HCT116 (cell line): Measurements from ENCODE around the gene RPTOR. TPM values are rescaled to one million over a fixed set of nuclear protein-coding genes. Genes with fewer than 3 reads are reported as not detected.

ENCODE experiments used
- ATAC-seq: fragments of 200-7000 bp; cut with Tn5 transposase; 2 replicates; pipeline ENCODE4 v1.9.1; 2020; ENCODE audit warnings: mild to moderate bottlenecking, moderate library complexity
- BruUV-seq: library from RNA; stranded (reverse); fragments of 400-500 nt; replicated peaks from 2 replicates; lab custom pipeline; 2021; lab: Mats Ljungman, UMichigan
- CTCF ChIA-PET: fragments of 300-600 bp; sonication (Branson Sonifier 250); formaldehyde crosslinking; loops from one replicate; lab custom pipeline; 2021; ENCODE audit warnings: antibody characterized with exemption; lab: Charles Lee
- POLR2A ChIA-PET: fragments of 300-600, 350-600 bp; sonication (Branson Sonifier 250); formaldehyde crosslinking; loops from one replicate; lab custom pipeline; 2021; ENCODE audit warnings: antibody characterized with exemption; lab: Charles Lee
- RAD21 ChIA-PET, 2 experiments: fragments of 300-600 bp; sonication (Branson Sonifier 250); formaldehyde crosslinking; loops; one replicate each; lab custom pipeline; 2023; ENCODE audit warnings: low total read pairs in 2 of 2; ENCODE audit not compliant: uncharacterized antibody in 2 of 2, unreplicated experiment in 2 of 2, low non-redundant PET in 1 of 2; lab: Charles Lee
- DNase-seq: peaks from one replicate; pipeline ENCODE4 v3.0.0-alpha.2; 2010; ENCODE audit warnings: low read depth, low spot score
- H2AFZ ChIP-seq: fragments of 200-600 bp; shearing (Covaris generic), sonication (generic); 2 replicates; pipeline ENCODE4 v1.6.1; 2017; ENCODE audit warnings: low read depth, mixed run types, mixed read lengths, antibody characterized with exemption, low read length; ENCODE audit not compliant: poor library complexity, severe bottlenecking
- H3K27ac ChIP-seq: 2 replicates; pipeline ENCODE4 v1.5.1; 2012; ENCODE audit warnings: low read depth, low read length
- H3K27me3 ChIP-seq: fragments of 200-600 bp; sonication (generic); 2 replicates; pipeline ENCODE4 v1.6.1; 2016; ENCODE audit warnings: mixed run types, low read length, mixed read lengths; ENCODE audit not compliant: insufficient read depth
- H3K36me3 ChIP-seq, 2 experiments: fragments of 200-500 bp in 1 of 2; fragments of 200-600 bp in 1 of 2; sonication (Bioruptor generic) in 1 of 2; sonication (generic) in 1 of 2; 2 replicates each; pipeline versions ENCODE4 v1.5.1 to v1.6.1; 2014 to 2016; ENCODE audit warnings: low read length in 2 of 2, inconsistent platforms in 1 of 2, mixed read lengths in 1 of 2, mixed run types in 1 of 2; ENCODE audit not compliant: insufficient read depth in 2 of 2, control insufficient read depth in 1 of 2
- H3K4me1 ChIP-seq, 2 experiments: fragments of 200-600 bp in 1 of 2; sonication (generic) in 1 of 2; 2 replicates each; pipeline versions ENCODE4 v1.5.1 to v1.6.1; 2012 to 2017; ENCODE audit warnings: low read length in 2 of 2, inconsistent platforms in 1 of 2, mild to moderate bottlenecking in 1 of 2, mixed read lengths in 1 of 2, mixed run types in 1 of 2, moderate library complexity in 1 of 2; ENCODE audit not compliant: insufficient read depth in 2 of 2, control insufficient read depth in 1 of 2
- H3K4me2 ChIP-seq: fragments of 200-600 bp; sonication (generic); 2 replicates; pipeline ENCODE4 v1.6.1; 2017; ENCODE audit warnings: mixed run types, low read length, mixed read lengths
- H3K4me3 ChIP-seq, 2 experiments: fragments of 200-600 bp in 1 of 2; sonication (generic) in 1 of 2; replicated peaks in 1 of 2; 2 replicates each; pipeline ENCODE4 v1.5.1; 2011 to 2016; ENCODE audit warnings: low read length in 2 of 2, control low read depth in 1 of 2, low read depth in 1 of 2, mild to moderate bottlenecking in 1 of 2, mixed read lengths in 1 of 2, mixed run types in 1 of 2
- H3K79me2 ChIP-seq: fragments of 200-600 bp; sonication (generic); 2 replicates; pipeline ENCODE4 v1.6.1; 2017; ENCODE audit warnings: mild to moderate bottlenecking, mixed run types, low read length, moderate library complexity, mixed read lengths; ENCODE audit not compliant: insufficient read depth
- H3K9ac ChIP-seq: fragments of 200-600 bp; sonication (generic); 2 replicates; pipeline ENCODE4 v1.6.1; 2016; ENCODE audit warnings: low read length, mixed read lengths
- H3K9me2 ChIP-seq: fragments of 200-600 bp; sonication (generic), shearing (Covaris generic); 2 replicates; pipeline ENCODE4 v1.6.1; 2017; ENCODE audit warnings: mixed run types, mild to moderate bottlenecking, moderate library complexity; ENCODE audit not compliant: insufficient read depth
- H3K9me3 ChIP-seq, 2 experiments: fragments of 200-500 bp in 1 of 2; fragments of 200-600 bp in 1 of 2; sonication (Bioruptor generic) in 1 of 2; sonication (generic) in 1 of 2; 2 replicates each; pipeline ENCODE4 v1.6.1; 2014 to 2017; ENCODE audit warnings: low read length in 2 of 2, mixed read lengths in 2 of 2, inconsistent platforms in 1 of 2, low read depth in 1 of 2, mild to moderate bottlenecking in 1 of 2, mixed run types in 1 of 2, moderate library complexity in 1 of 2; ENCODE audit not compliant: control insufficient read depth in 1 of 2, insufficient read depth in 1 of 2
- H4K20me1 ChIP-seq: fragments of 200-600 bp; sonication (generic), shearing (Covaris generic); 2 replicates; pipeline ENCODE4 v1.6.1; 2017; ENCODE audit warnings: mixed run types, mild to moderate bottlenecking, moderate library complexity; ENCODE audit not compliant: insufficient read depth
- CEBPB ChIP-seq: IDR thresholded peaks from 2 replicates; pipeline ENCODE4 v1.6.1; 2012; ENCODE audit warnings: low read depth
- CTCF ChIP-seq, 3 experiments: fragments of 200-600 bp in 1 of 3; sonication (generic) in 1 of 3; IDR thresholded peaks in 2 of 3; conservative IDR thresholded peaks in 1 of 3; 2 replicates each; pipeline ENCODE4 v1.5.1; 2012 to 2017; ENCODE audit warnings: low read depth in 2 of 3, low read length in 2 of 3, antibody characterized with exemption in 1 of 3, borderline replicate concordance in 1 of 3, control low read depth in 1 of 3, mild to moderate bottlenecking in 1 of 3, mixed read lengths in 1 of 3, mixed run types in 1 of 3, moderate library complexity in 1 of 3; ENCODE audit not compliant: insufficient read depth in 1 of 3
- EGR1 ChIP-seq: IDR thresholded peaks from 2 replicates; pipeline ENCODE4 v1.6.1; 2012; ENCODE audit warnings: low read depth
- ELF1 ChIP-seq: IDR thresholded peaks from 2 replicates; pipeline ENCODE4 v1.6.1; 2012; ENCODE audit warnings: low read depth, borderline replicate concordance
- EZH2 ChIP-seq: fragments of 200-600 bp; sonication (generic); IDR thresholded peaks from 2 replicates; pipeline ENCODE4 v1.6.1; 2017; ENCODE audit warnings: antibody characterized with exemption, mixed run types
- FOSL1 ChIP-seq: IDR thresholded peaks from 2 replicates; pipeline ENCODE4 v1.6.1; 2012; ENCODE audit warnings: low read depth
- JUND ChIP-seq: IDR thresholded peaks from 2 replicates; pipeline ENCODE4 v1.6.1; 2012
- POLR2AphosphoS5 ChIP-seq: IDR thresholded peaks from 2 replicates; pipeline ENCODE4 v1.6.1; 2011; ENCODE audit warnings: mild to moderate bottlenecking, low read depth, low read length, moderate library complexity
- RAD21 ChIP-seq: IDR thresholded peaks from 2 replicates; pipeline ENCODE4 v1.6.1; 2012; ENCODE audit warnings: low read depth, mild to moderate bottlenecking
- REST ChIP-seq: IDR thresholded peaks from 2 replicates; pipeline ENCODE4 v1.6.1; 2012; ENCODE audit warnings: low read depth
- SIN3A ChIP-seq: IDR thresholded peaks from 2 replicates; pipeline ENCODE4 v1.6.1; 2012; ENCODE audit warnings: low read depth
- TCF7L2 ChIP-seq: IDR thresholded peaks from 2 replicates; pipeline ENCODE4 v1.7.0; 2011; ENCODE audit warnings: borderline replicate concordance, inconsistent platforms; ENCODE audit not compliant: insufficient read depth, insufficient read length; ENCODE audit errors: extremely low read depth
- YY1 ChIP-seq: IDR thresholded peaks from 2 replicates; pipeline ENCODE4 v1.6.1; 2011; ENCODE audit warnings: low read length, low read depth, moderate library complexity, mild to moderate bottlenecking; ENCODE audit not compliant: insufficient replicate concordance; ENCODE audit errors: extremely low read depth
- ZFX ChIP-seq: fragments of 450-650 bp; IDR thresholded peaks from 2 replicates; pipeline ENCODE4 v1.6.1; 2017
- ZNF274 ChIP-seq: fragments of 200-500 bp; sonication (Bioruptor generic); IDR thresholded peaks from 2 replicates; pipeline ENCODE4 v1.6.1; 2014; ENCODE audit warnings: mild to moderate bottlenecking, low read depth, low read length, inconsistent platforms
- intact Hi-C: fragments of 100-400 bp; cut with micrococcal nuclease; formaldehyde crosslinking; loops from 2 replicates; pipeline ENCODE4 v1.10.0; 2022
- total RNA-seq: library from RNA; stranded (reverse); gene quantifications from one replicate; pipeline ENCODE4 v1.2.1, GENCODE V29; 2021; ENCODE audit not compliant: unreplicated experiment
- TF ChIP-seq, protein P1 (sequence below): IDR thresholded peaks from 2 replicates; pipeline ENCODE4 v1.6.1; 2012
- TF ChIP-seq, protein P2 (sequence below): IDR thresholded peaks from 2 replicates; pipeline ENCODE4 v1.6.1; 2012
- TF ChIP-seq, protein P3 (sequence below): IDR thresholded peaks from 2 replicates; pipeline ENCODE4 v1.6.1; 2011; ENCODE audit warnings: mild to moderate bottlenecking, low read length, moderate library complexity; ENCODE audit not compliant: insufficient replicate concordance; ENCODE audit errors: extremely low read depth

Gene RPTOR
- total RNA-seq, 1 experiment from 2014 or later: 69.5 TPM

DNA sequence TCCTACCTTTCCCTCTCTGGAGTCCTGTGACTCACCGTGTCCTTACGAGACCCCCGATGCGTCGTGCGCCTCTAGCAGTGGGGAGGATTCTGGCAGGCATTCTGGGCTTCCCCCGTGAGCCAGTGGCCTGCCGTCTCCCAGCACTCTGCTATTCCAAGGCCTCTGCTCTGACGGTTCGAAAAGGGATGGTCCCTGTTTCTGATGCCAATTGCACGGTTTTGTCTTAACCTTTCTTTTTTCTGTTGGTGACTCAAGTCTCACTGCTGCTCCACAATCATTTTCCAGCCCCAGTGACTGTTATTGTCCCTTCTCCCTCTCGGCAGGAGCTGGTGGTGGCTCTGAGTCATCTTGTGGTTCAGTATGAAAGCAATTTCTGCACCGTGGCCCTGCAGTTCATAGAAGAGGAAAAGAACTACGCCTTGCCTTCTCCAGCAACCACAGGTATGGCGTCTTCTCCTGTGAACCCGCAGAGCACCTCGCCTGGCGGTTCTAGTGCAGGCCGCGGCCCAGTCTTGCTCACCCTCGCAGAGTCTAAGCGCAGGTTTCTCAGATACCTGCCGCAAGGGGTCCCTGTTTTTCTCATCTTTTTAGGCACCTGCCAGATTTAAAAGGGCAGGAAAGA lies 346.9 kb downstream of the RPTOR start:
- H3K36me3 ChIP-seq: peaks cover 2 to 18% of the 10 kb centered on the region in 2 experiments; a peak in 3 of 4 replicates
- peak overlapping the region; percentile 23 to 47 for H3K4me3 ChIP-seq
- H3K27me3 ChIP-seq: no peaks in the 10 kb centered on the region
- peak overlapping the region; percentile 96 for H3K27ac ChIP-seq
- ATAC-seq (peak; percentile 84), DNase-seq (peak; percentile 96)
- BruUV-seq: no TSS peak
- ChIA-PET CTCF (interaction anchor here (0.8 to 1.5 kb wide), 5 partner anchors 9 to 465 kb away, joined by 3 read pairs; no protein-coding TSS in a partner anchor), POLR2A (interaction anchor here (1.2 kb wide), 1 partner anchor 10 kb away, joined by 3 read pairs; no protein-coding TSS in a partner anchor), RAD21 (no interaction called here)
- intact Hi-C loops: loop anchor here (2.0 to 10.0 kb wide), 3 partner anchors 25 to 437 kb away; no protein-coding TSS in a partner anchor
- peak overlapping the region; percentile 65 for H3K9ac ChIP-seq
- peaks cover 37 to 48% of the 10 kb centered on the region in 2 experiments for H3K4me1 ChIP-seq
- H2AFZ ChIP-seq: no peak overlapping the region
- H3K9me3 ChIP-seq: no peaks in the 10 kb centered on the region
- H4K20me1 ChIP-seq: no peaks in the 10 kb centered on the region; the same call in 1 of the 2 replicates
- H3K4me2 ChIP-seq: peak overlapping the region; percentile 83
- H3K79me2 ChIP-seq: no peaks in the 10 kb centered on the region
- no peaks in the 10 kb centered on the region for H3K9me2 ChIP-seq
- peak in 2 of 3 experiments; percentile 74 to 86; a peak in 4 of 6 replicates for TF ChIP-seq CTCF (IDR thresholded peaks at IDR 0.05 in 2 of 3, conservative IDR thresholded peaks at IDR 0.05 in 1 of 3; ENCODE audit: borderline replicate concordance in 1 of 3, insufficient read depth in 1 of 3, low read depth in 2 of 3, low read length in 2 of 3)
- peak; percentile 92 for TF ChIP-seq JUND
- TF ChIP-seq SIN3A: no peak
- peak; percentile 20; the same call in 1 of the 2 replicates for TF ChIP-seq RAD21
- TF ChIP-seq CEBPB: no peak
- TF ChIP-seq, protein P1, sequence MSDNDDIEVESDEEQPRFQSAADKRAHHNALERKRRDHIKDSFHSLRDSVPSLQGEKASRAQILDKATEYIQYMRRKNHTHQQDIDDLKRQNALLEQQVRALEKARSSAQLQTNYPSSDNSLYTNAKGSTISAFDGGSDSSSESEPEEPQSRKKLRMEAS: no peak
- TF ChIP-seq EGR1: no peak
- no peak for TF ChIP-seq REST
- TF ChIP-seq FOSL1: peak; percentile 81
- TF ChIP-seq POLR2AphosphoS5: peak; percentile 49
- TF ChIP-seq ELF1: no peak
- no peak for TF ChIP-seq EZH2
- no peak for TF ChIP-seq YY1
- peak; percentile 18 for TF ChIP-seq TCF7L2
- TF ChIP-seq ZFX: peak; percentile 51; the same call in 1 of the 2 replicates
- TF ChIP-seq, protein P2, sequence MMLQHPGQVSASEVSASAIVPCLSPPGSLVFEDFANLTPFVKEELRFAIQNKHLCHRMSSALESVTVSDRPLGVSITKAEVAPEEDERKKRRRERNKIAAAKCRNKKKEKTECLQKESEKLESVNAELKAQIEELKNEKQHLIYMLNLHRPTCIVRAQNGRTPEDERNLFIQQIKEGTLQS: no peak
- TF ChIP-seq, protein P3, sequence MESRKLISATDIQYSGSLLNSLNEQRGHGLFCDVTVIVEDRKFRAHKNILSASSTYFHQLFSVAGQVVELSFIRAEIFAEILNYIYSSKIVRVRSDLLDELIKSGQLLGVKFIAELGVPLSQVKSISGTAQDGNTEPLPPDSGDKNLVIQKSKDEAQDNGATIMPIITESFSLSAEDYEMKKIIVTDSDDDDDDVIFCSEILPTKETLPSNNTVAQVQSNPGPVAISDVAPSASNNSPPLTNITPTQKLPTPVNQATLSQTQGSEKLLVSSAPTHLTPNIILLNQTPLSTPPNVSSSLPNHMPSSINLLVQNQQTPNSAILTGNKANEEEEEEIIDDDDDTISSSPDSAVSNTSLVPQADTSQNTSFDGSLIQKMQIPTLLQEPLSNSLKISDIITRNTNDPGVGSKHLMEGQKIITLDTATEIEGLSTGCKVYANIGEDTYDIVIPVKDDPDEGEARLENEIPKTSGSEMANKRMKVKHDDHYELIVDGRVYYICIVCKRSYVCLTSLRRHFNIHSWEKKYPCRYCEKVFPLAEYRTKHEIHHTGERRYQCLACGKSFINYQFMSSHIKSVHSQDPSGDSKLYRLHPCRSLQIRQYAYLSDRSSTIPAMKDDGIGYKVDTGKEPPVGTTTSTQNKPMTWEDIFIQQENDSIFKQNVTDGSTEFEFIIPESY: peak; percentile 29
- no peak for TF ChIP-seq ZNF274
